HepG2 (cell line): Measurements from ENCODE around the gene CD101. TPM values are rescaled to one million over a fixed set of nuclear protein-coding genes. Genes with fewer than 3 reads are reported as not detected.

ENCODE experiments used
- ATAC-seq: fragments of 200-7000 bp; cut with Tn5 transposase; 3 replicates; pipeline ENCODE4 v1.9.1; 2020; ENCODE audit warnings: mild to moderate bottlenecking, moderate library complexity
- BruUV-seq: library from RNA; stranded (reverse); fragments of 400-500 nt; replicated peaks from 2 replicates; lab custom pipeline; 2021; lab: Mats Ljungman, UMichigan
- CTCF ChIA-PET: fragments of 300-600 bp; formaldehyde crosslinking; extraction: SDS; loops from one replicate; lab custom pipeline; 2021; ENCODE audit warnings: low total read pairs, inconsistent platforms, low intra/inter-chr PET ratio; lab: Yijun Ruan, JAX
- POLR2A ChIA-PET: fragments of 350-600 bp; sonication (Branson Sonifier 250); formaldehyde crosslinking; loops from one replicate; lab custom pipeline; 2020; ENCODE audit warnings: antibody characterized with exemption, inconsistent platforms; lab: Yijun Ruan, JAX
- DNase-seq: peaks from one replicate; pipeline ENCODE4 v3.0.0-alpha.2; 2015; ENCODE audit warnings: low spot score
- FAIRE-seq: peaks from 3 replicates; lab custom pipeline; 2011; peaks lifted over from hg19 to GRCh38; lab: Jason Lieb, UNC
- H2AFZ ChIP-seq: one replicate; pipeline ENCODE4 v1.6.1; 2011; ENCODE audit warnings: low read length, inconsistent platforms
- H3K27ac ChIP-seq: fragments of 300-600 bp; 3 replicates; pipeline ENCODE4 v1.8.0; 2011; ENCODE audit warnings: mixed run types, mild to moderate bottlenecking, mixed read lengths, low read length, inconsistent platforms; ENCODE audit not compliant: insufficient read depth; ENCODE audit errors: extremely low read length
- H3K27me3 ChIP-seq, 2 experiments: fragments of 200-600 bp in 1 of 2; 2 replicates in 1 of 2; 3 replicates in 1 of 2; pipeline versions ENCODE4 v1.6.0 to v1.8.0; 2011; ENCODE audit warnings: low read length in 2 of 2, mild to moderate bottlenecking in 2 of 2, moderate library complexity in 2 of 2, inconsistent platforms in 1 of 2; ENCODE audit not compliant: insufficient read depth in 2 of 2, control insufficient read depth in 1 of 2
- H3K36me3 ChIP-seq, 2 experiments: fragments of 200-600 bp in 1 of 2; replicated peaks in 1 of 2; 2 replicates in 1 of 2; 3 replicates in 1 of 2; pipeline versions ENCODE4 v1.5.1 to v1.8.0; 2011; ENCODE audit warnings: low read length in 2 of 2, inconsistent platforms in 1 of 2; ENCODE audit not compliant: insufficient read depth in 2 of 2, control insufficient read depth in 1 of 2
- H3K4me1 ChIP-seq: 2 replicates; pipeline ENCODE4 v1.5.1; 2012; ENCODE audit warnings: low read length, inconsistent platforms; ENCODE audit not compliant: insufficient read depth
- H3K4me2 ChIP-seq: 2 replicates; pipeline ENCODE4 v1.6.0; 2011; ENCODE audit warnings: low read depth, low read length, inconsistent platforms
- H3K4me3 ChIP-seq, 3 experiments: fragments of 200-600 bp in 1 of 3; sonication (generic), shearing (Covaris generic) in 1 of 3; replicated peaks in 1 of 3; 2 replicates each; pipeline ENCODE4 v1.5.1; 2011 to 2016; ENCODE audit warnings: low read length in 3 of 3, inconsistent platforms in 2 of 3, low read depth in 2 of 3, mild to moderate bottlenecking in 2 of 3, control low read depth in 1 of 3, mixed read lengths in 1 of 3; ENCODE audit not compliant: insufficient read depth in 1 of 3
- H3K79me2 ChIP-seq: one replicate; pipeline ENCODE4 v1.6.1; 2011; ENCODE audit warnings: low read length, inconsistent platforms; ENCODE audit not compliant: insufficient read depth
- H3K9ac ChIP-seq: 2 replicates; pipeline ENCODE4 v1.6.0; 2011; ENCODE audit warnings: mild to moderate bottlenecking, low read depth, low read length, inconsistent platforms; ENCODE audit not compliant: insufficient read depth
- H3K9me3 ChIP-seq: 2 replicates; pipeline ENCODE4 v1.5.1; 2012; ENCODE audit warnings: mild to moderate bottlenecking, low read length
- H4K20me1 ChIP-seq: 2 replicates; pipeline ENCODE4 v1.6.0; 2011; ENCODE audit warnings: inconsistent platforms, mild to moderate bottlenecking, low read length, moderate library complexity; ENCODE audit not compliant: insufficient read depth
- EED ChIP-seq: sonication (generic); formaldehyde crosslinking; IDR thresholded peaks from 2 replicates; pipeline ENCODE4 v1.5.0; 2020; ENCODE audit warnings: mild to moderate bottlenecking, missing genetic modification reagents
- EP300 ChIP-seq, 3 experiments: sonication (generic) in 1 of 3; formaldehyde crosslinking in 1 of 3; IDR thresholded peaks; 2 replicates each; pipeline versions ENCODE4 v1.5.1 to v1.6.1; 2011 to 2020; ENCODE audit warnings: low read depth in 2 of 3, low read length in 2 of 3, borderline replicate concordance in 1 of 3, improper control_type of control experiment in 1 of 3, mild to moderate bottlenecking in 1 of 3, missing genetic modification reagents in 1 of 3, moderate library complexity in 1 of 3
- HDAC1 ChIP-seq: sonication (generic); formaldehyde crosslinking; IDR thresholded peaks from 2 replicates; pipeline ENCODE4 v1.5.1; 2020; ENCODE audit warnings: mild to moderate bottlenecking, missing genetic modification reagents
- MATR3 ChIP-seq: sonication (generic); formaldehyde crosslinking; IDR thresholded peaks from 2 replicates; pipeline ENCODE4 v1.4.0; 2020; ENCODE audit warnings: missing genetic modification reagents
- MXD1 ChIP-seq: sonication (generic); formaldehyde crosslinking; IDR thresholded peaks from 2 replicates; pipeline ENCODE4 v1.4.0; 2020; ENCODE audit warnings: mild to moderate bottlenecking, missing genetic modification reagents
- NPAS2 ChIP-seq: sonication (generic); formaldehyde crosslinking; IDR thresholded peaks from 2 replicates; pipeline ENCODE4 v1.8.0; 2022; ENCODE audit warnings: mild to moderate bottlenecking, missing genetic modification reagents, borderline replicate concordance
- RERE ChIP-seq: IDR thresholded peaks from 2 replicates; pipeline ENCODE4 v1.6.1; 2016; ENCODE audit warnings: low read depth, missing genetic modification reagents, missing compliant biosample characterization
- SMARCC2 ChIP-seq: fragments of 450-650 bp; IDR thresholded peaks from 2 replicates; pipeline ENCODE4 v1.6.1; 2017; ENCODE audit warnings: antibody characterized with exemption, mild to moderate bottlenecking
- SYNCRIP ChIP-seq: fragments of 200-400 bp; formaldehyde crosslinking; IDR thresholded peaks from 2 replicates; pipeline ENCODE4 v1.6.1; 2018; ENCODE audit warnings: mild to moderate bottlenecking, low read depth, low read length; ENCODE audit not compliant: insufficient read depth
- TBL1XR1 ChIP-seq: fragments of 150-350 bp; IDR thresholded peaks from 2 replicates; pipeline ENCODE4 v1.6.1; 2014; ENCODE audit warnings: borderline replicate concordance, low read length; ENCODE audit not compliant: partially characterized antibody
- TEF ChIP-seq: sonication (generic); formaldehyde crosslinking; IDR thresholded peaks from 2 replicates; pipeline ENCODE4 v1.5.0; 2020; ENCODE audit warnings: missing genetic modification reagents
- ZBTB42 ChIP-seq: sonication (generic); formaldehyde crosslinking; IDR thresholded peaks from 2 replicates; pipeline ENCODE4 v1.5.0; 2020; ENCODE audit warnings: mild to moderate bottlenecking, missing genetic modification reagents
- ZNF251 ChIP-seq: sonication (generic); formaldehyde crosslinking; IDR thresholded peaks from 2 replicates; pipeline ENCODE4 v1.9.0; 2021; ENCODE audit warnings: mild to moderate bottlenecking, missing genetic modification reagents
- ZNF549 ChIP-seq: sonication (generic); formaldehyde crosslinking; IDR thresholded peaks from 2 replicates; pipeline ENCODE4 v1.5.0; 2020; ENCODE audit warnings: missing genetic modification reagents
- ZNF691 ChIP-seq: sonication (generic); formaldehyde crosslinking; IDR thresholded peaks from 2 replicates; pipeline ENCODE4 v1.4.0; 2020; ENCODE audit warnings: missing genetic modification reagents, low read depth, mild to moderate bottlenecking, borderline replicate concordance
- ZSCAN20 ChIP-seq: sonication (generic); formaldehyde crosslinking; IDR thresholded peaks from 2 replicates; pipeline ENCODE4 v1.4.0; 2020; ENCODE audit warnings: missing genetic modification reagents, mild to moderate bottlenecking, borderline replicate concordance
- WGBS: methylation state at CpG from one replicate; pipeline ENCODE4 v1.1.6; 2017; ENCODE audit warnings: low lambda C conversion rate; 5-methylcytosine and 5-hydroxymethylcytosine counted together
- in situ Hi-C: cut with HindIII; loops from 2 replicates; pipeline ENCODE4 v1.10.0; 2017; ENCODE audit warnings: low pct_unique_long_range_greater_than_20kb; ENCODE audit not compliant: extremely low pct_ligation_motif_present
- intact Hi-C: fragments of 100-400 bp; cut with micrococcal nuclease; formaldehyde crosslinking; loops from one replicate; pipeline ENCODE4 v1.10.0; 2022; ENCODE audit not compliant: unreplicated experiment
- polyA plus RNA-seq, 8 experiments: library from polyadenylated mRNA; depleted of rRNA in 3 of 8; stranded (reverse) in 7 of 8; unstranded in 1 of 8; fragments of >200 nt; fragmentation: Illumina TruSeq in 4 of 8; extraction: Trizol in 4 of 8; gene quantifications; 2 replicates each; pipeline versions ENCODE4 v1.2.1 to v1.2.3, GENCODE V29; 2011 to 2016; ENCODE audit warnings: low read depth in 4 of 8, missing spikeins in 1 of 8, mixed read lengths in 1 of 8; ENCODE audit not compliant: insufficient read depth in 1 of 8
- total RNA-seq, 5 experiments: library from RNA; depleted of rRNA; stranded (reverse); fragments of >200 nt; fragmentation: Illumina TruSeq; extraction: Trizol; gene quantifications; 2 replicates each; pipeline ENCODE4 v1.2.3, GENCODE V29; 2016; ENCODE audit warnings: low read depth in 1 of 5

Gene CD101
- total and polyA plus RNA-seq, 2 of the 13 experiments (the other 11 are each of a cell fraction or from before 2014, with no cell fraction given), result 0.05 to 0.09 TPM

- no peak for TF ChIP-seq ZNF691 (CRISPR knock-in tag)
- TF ChIP-seq ZNF251, result no peak
- TF ChIP-seq TEF (CRISPR knock-in tag), result no peak
- no peak for TF ChIP-seq ZBTB42 (CRISPR knock-in tag)
- no peak for TF ChIP-seq ZSCAN20 (CRISPR knock-in tag)
- TF ChIP-seq MATR3, result no peak
- TF ChIP-seq ZNF549 (CRISPR knock-in tag), result no peak
- no peak for TF ChIP-seq SYNCRIP
- no peak for TF ChIP-seq EED
Measured at GRCh38 chr1:117033772-117034171, 32.2 kb downstream of the CD101 start (continued).

GRCh38 chr1:117034791-117035290, 33.3 kb downstream of the CD101 start:
- H3K4me3 ChIP-seq, result no peak overlapping the region
- DNase-seq (no peak), FAIRE-seq (no peak), ATAC-seq (no peak)
- in situ Hi-C loops (no loop called here), intact Hi-C loops (no loop called here)
- 73% methylated on average over 7 of the region's 7 CpGs for WGBS
- no TSS peak for BruUV-seq
- no peak overlapping the region for H3K4me2 ChIP-seq
- H3K27me3 ChIP-seq, result no peaks in the 10 kb centered on the region
- no peaks in the 10 kb centered on the region for H4K20me1 ChIP-seq
- POLR2A ChIA-PET, result no interaction called here
- H3K27ac ChIP-seq, result no peak overlapping the region
- H3K9me3 ChIP-seq, result no peaks in the 10 kb centered on the region
- no peaks in the 10 kb centered on the region for H3K79me2 ChIP-seq
- no peak overlapping the region for H2AFZ ChIP-seq
- H3K4me1 ChIP-seq, result no peaks in the 10 kb centered on the region
- H3K9ac ChIP-seq, result no peak overlapping the region
- CTCF ChIA-PET, result no interaction called here
- H3K36me3 ChIP-seq, result no peaks in the 10 kb centered on the region
- TF ChIP-seq EP300 (IDR thresholded peaks at IDR 0.05; ENCODE audit: low read depth in 2 of 2, low read length in 2 of 2) (no peak), EP300 (CRISPR knock-in tag; IDR thresholded peaks at IDR 0.05; ENCODE audit: borderline replicate concordance) (no peak), RERE (no peak), NPAS2 (CRISPR knock-in tag) (no peak), SMARCC2 (no peak), HDAC1 (CRISPR knock-in tag) (no peak), MXD1 (CRISPR knock-in tag) (no peak), TBL1XR1 (no peak)
